RWPE2 (cell line): ENCODE results near the gene SPON1.
A peak's percentile ranks its signal among the peaks of the same experiment; 100 is the strongest.
"Not testable (repeated sequence)": the region's sequence is repeated elsewhere in the genome, so short reads cannot be mapped to it uniquely, and the experiment has no call there.

Experiments used
- ATAC-seq: fragments of 200-7000 bp; cut with Tn5 transposase; 3 replicates; pipeline ENCODE4 v1.9.1; 2021; ENCODE audit warnings: low read depth
- DNase-seq: peaks from one replicate; pipeline ENCODE4 v3.0.0-alpha.2; 2020; ENCODE audit warnings: low spot score
- H3K27ac ChIP-seq: fragments of 450-650 bp; 2 replicates; pipeline ENCODE4 v1.5.1; 2017; ENCODE audit warnings: mild to moderate bottlenecking; ENCODE audit not compliant: poor library complexity, severe bottlenecking
- H3K27me3 ChIP-seq: fragments of 250-450 bp; sonication (Bioruptor Pico); 2 replicates; pipeline ENCODE4 v1.5.1; 2021; ENCODE audit warnings: mild to moderate bottlenecking, moderate library complexity; ENCODE audit not compliant: insufficient read depth, poor library complexity, severe bottlenecking
- H3K36me3 ChIP-seq: fragments of 250-450 bp; sonication (Bioruptor Pico); 2 replicates; pipeline ENCODE4 v1.5.1; 2020; ENCODE audit warnings: low read depth, mild to moderate bottlenecking, moderate library complexity
- H3K4me1 ChIP-seq: fragments of 250-450 bp; sonication (Bioruptor Pico); 2 replicates; pipeline ENCODE4 v1.5.1; 2021; ENCODE audit warnings: mild to moderate bottlenecking, moderate library complexity; ENCODE audit not compliant: insufficient read depth, poor library complexity, severe bottlenecking
- H3K4me3 ChIP-seq: fragments of 250-450 bp; sonication (Bioruptor Pico); 2 replicates; pipeline ENCODE4 v1.5.1; 2021; ENCODE audit warnings: mild to moderate bottlenecking, moderate library complexity; ENCODE audit not compliant: severe bottlenecking
- H3K9me3 ChIP-seq: fragments of 250-450 bp; sonication (Bioruptor Pico); 2 replicates; pipeline ENCODE4 v1.5.1; 2021; ENCODE audit warnings: mild to moderate bottlenecking, moderate library complexity; ENCODE audit not compliant: severe bottlenecking
- CTCF ChIP-seq: fragments of 450-650 bp; IDR thresholded peaks from one replicate; pipeline ENCODE4 v1.5.1; 2017; ENCODE audit warnings: mild to moderate bottlenecking, moderate library complexity; ENCODE audit not compliant: poor library complexity, severe bottlenecking

SPON1 gene

DNA sequence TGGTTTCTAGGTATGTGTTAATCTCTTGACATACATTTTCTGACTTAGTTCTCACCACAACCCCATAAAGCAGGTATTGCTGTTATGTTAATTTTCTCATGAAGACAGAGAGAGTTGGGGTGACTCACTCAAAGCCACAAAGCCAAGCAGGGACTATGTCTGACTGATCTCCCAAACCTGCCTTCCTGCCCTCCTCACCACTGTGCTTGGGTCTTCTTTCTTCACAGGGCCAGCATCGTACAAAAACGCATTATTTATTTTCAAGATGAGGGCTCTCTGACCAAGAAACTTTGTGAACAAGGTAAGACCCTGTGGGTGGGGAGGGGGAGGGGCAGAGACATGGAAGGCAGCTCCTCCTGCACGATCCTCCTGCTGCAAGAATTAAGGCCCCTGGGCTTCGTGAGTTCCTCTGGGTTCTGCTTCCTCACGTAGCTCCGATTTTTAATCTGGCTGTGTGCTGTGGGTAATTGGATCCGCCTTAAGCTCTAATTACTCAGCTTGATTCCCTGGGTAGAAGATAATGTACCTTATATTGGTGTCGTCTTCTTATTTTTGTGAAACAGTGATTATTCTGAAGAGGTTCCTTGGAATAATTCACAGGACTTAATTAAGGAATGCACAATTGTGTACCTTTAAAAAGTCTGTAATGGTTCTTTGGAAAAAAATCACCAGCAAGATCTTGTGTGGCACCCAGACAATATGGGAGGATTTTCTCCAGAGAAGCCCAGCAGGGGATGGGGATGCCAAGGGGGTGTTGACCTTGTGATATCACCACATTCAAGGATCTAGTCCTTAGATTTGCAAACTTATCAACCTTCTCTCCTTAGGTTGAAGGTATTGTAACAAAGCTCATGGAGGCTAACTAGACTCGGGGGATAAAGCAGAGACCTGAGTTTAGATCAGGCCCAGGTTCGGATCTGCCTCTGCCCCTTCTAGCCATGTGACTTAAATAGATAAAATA lies 112.9 kb downstream of the SPON1 start:
- Histone ChIP-seq H3K4me1 (no peaks in the 10 kb centered on the region), H3K27ac (no peak overlapping the region), H3K4me3 (no peak overlapping the region), H3K36me3 (no peaks in the 10 kb centered on the region), H3K27me3 (no peaks in the 10 kb centered on the region), H3K9me3 (no peaks in the 10 kb centered on the region)
- TF ChIP-seq CTCF = no peak
- ATAC-seq (peak; percentile 55; the same call in 2 of the 3 replicates), DNase-seq (no peak)

DNA sequence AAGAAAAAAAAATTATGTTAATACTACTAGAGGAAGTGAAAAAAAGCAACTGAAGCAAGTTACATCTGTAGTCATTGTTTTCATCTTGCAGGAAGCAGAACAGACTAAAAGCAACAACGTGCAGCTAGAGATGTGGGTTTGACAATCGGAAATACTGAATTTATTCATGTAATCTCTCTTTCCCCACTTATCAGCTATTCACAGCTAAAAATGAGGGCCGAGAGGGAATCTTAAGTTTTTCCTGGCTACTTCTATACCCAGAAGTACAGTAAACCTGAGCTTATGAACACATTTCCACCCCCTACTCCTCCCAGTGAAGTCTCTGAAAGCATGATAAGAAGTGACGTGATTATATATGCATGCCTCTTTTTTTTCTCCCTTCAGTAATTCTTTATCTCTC lies 116.5 kb downstream of the SPON1 start:
- H3K9me3 ChIP-seq = no peaks in the 10 kb centered on the region
- no peak for DNase-seq
- H3K27me3 ChIP-seq = no peaks in the 10 kb centered on the region

DNA sequence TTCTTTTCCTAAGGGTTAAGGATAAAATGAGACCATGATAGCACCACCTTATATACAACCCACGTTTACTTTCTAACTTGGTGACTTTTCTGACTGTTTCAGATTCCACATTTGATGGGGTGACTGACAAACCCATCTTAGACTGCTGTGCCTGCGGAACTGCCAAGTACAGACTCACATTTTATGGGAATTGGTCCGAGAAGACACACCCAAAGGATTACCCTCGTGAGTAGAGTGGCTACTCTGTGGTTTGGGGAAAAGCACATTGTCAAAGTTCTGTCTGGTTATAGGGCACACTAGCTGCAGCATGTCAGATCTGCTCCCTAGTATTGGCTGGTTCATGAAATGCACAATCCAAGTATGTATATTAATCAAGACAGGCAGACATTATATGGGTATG lies 117.3 kb downstream of the SPON1 start:
- ATAC-seq (no peak), DNase-seq (no peak)
- Histone ChIP-seq H3K4me3 (no peak overlapping the region), H3K27me3 (no peaks in the 10 kb centered on the region), H3K9me3 (no peaks in the 10 kb centered on the region), H3K36me3 (no peaks in the 10 kb centered on the region), H3K27ac (no peak overlapping the region), H3K4me1 (no peaks in the 10 kb centered on the region)
- TF ChIP-seq CTCF = no peak

More for the DNA sequence above, 116.5 kb downstream of the SPON1 start:
- Histone ChIP-seq H3K4me1 (no peaks in the 10 kb centered on the region), H3K27ac (no peak overlapping the region), H3K4me3 (no peak overlapping the region), H3K36me3 (no peaks in the 10 kb centered on the region)
- no peak for ATAC-seq
- TF ChIP-seq CTCF = no peak

GRCh38 chr11:14081581-14082231 lies 119.2 kb downstream of the SPON1 start:
- Histone ChIP-seq H3K4me1 (no peaks in the 10 kb centered on the region), H3K36me3 (no peaks in the 10 kb centered on the region), H3K9me3 (no peaks in the 10 kb centered on the region), H3K4me3 (no peak overlapping the region), H3K27ac (no peak overlapping the region), H3K27me3 (peaks cover under 1% of the 10 kb centered on the region)
- DNase-seq (no peak), ATAC-seq (no peak)
- TF ChIP-seq CTCF = no peak

- ATAC-seq (no peak), DNase-seq (no peak)
- H3K27ac ChIP-seq = no peak overlapping the region
- peaks cover 7% of the 10 kb centered on the region for H3K27me3 ChIP-seq
- TF ChIP-seq CTCF = no peak
- no peaks in the 10 kb centered on the region for H3K36me3 ChIP-seq
- H3K9me3 ChIP-seq = no peaks in the 10 kb centered on the region
- no peak overlapping the region for H3K4me3 ChIP-seq
- H3K4me1 ChIP-seq = no peaks in the 10 kb centered on the region
These were observed 119.8 kb downstream of the SPON1 start for GRCh38 chr11:14082338-14082737.

GRCh38 chr11:14088861-14089260 lies 126.3 kb downstream of the SPON1 start:
- H3K4me3 ChIP-seq, DNase-seq, ATAC-seq, H3K27ac ChIP-seq, H3K9me3 ChIP-seq, H3K36me3 ChIP-seq, H3K4me1 ChIP-seq: not testable (repeated sequence)
- H3K27me3 ChIP-seq = peaks cover 27% of the 10 kb centered on the region
